GM19099 (cell line): ENCODE results near the gene SPRY2.

Experiments
- POLR2A ChIP-seq: IDR thresholded peaks from 3 replicates; pipeline ENCODE4 v1.6.1; 2011; ENCODE audit warnings: low read depth; ENCODE audit not compliant: insufficient read length; ENCODE audit errors: extremely low read depth

SPRY2 gene

GRCh38 chr13:80338781-80339562, 2.0 kb downstream of the SPRY2 start:
- no peak for TF ChIP-seq POLR2A

DNA sequence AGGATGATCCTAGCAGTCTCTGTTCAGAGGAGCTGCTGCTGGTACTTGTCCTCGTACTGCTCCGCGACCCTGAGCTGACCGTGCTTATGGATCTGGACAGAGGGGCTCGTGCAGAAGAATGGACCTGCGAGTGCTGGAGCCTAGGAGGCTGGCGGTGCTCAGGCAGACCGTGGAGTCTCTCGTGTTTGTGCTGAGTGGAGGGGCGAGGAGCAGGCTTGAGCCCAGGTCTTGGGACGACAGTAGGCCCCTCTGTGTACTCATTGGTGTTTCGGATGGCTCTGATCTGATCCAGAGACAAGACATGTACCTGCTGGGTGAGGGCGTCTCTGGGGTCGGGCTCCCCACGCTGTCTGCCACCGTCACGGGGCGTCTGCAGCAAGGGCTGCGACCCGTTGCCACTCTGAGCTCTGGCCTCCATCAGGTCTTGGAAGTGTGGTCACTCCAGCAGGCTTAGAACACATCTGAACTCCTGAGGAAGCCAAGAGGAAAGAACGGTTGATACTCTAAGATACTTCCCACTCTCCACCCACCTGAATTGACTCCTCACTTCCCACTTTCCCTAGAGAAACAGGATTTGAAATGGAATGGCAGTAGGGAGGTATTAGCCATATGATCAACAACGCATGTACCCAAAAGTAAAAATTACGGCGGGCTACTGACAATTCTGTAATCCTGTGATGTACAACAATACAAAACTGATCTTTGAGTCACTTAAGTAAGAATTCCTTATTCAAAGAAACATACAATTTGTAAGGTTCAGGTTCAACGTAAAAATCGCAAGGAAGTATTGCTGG, 3.4 kb downstream of the SPRY2 start:
- no peak for TF ChIP-seq POLR2A

GRCh38 chr13:80336776-80337287, 4.1 kb downstream of the SPRY2 start:
- TF ChIP-seq POLR2A: no peak

GRCh38 chr13:80336370-80336769, 4.6 kb downstream of the SPRY2 start:
- TF ChIP-seq POLR2A: no peak

DNA sequence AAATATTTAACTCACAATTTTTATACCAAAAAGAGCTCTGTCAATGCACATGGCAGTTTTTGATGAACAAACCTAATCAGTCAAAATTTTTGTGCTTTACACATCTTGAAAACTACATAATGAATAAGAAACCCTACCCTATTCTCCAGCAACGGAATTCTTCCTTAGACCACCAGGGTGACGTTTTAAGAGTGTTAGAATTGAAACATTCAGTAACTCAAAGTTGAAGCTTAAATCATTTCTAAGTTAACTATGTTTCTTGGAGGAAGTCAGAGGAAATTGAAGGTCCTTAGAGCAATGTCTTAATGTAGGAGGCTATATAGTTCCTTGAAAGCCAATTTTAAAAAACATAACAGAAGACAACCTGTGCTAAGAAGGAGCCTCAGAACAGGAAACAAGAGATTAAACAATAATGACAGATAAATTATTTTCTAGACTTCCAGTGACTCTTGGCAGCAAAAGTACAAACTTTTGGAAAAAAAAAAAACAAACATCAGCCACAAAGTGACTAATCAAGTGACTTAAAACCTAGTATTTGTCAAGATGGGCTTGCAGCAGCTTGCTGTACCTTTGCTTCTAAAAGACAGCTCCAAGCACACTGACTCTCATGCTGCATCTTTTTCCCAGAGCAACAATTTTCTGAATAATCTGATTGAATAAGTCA, 6.2 kb downstream of the SPRY2 start:
- no peak for TF ChIP-seq POLR2A

GRCh38 chr13:80331984-80332383, 8.9 kb downstream of the SPRY2 start:
- TF ChIP-seq POLR2A: no peak

DNA sequence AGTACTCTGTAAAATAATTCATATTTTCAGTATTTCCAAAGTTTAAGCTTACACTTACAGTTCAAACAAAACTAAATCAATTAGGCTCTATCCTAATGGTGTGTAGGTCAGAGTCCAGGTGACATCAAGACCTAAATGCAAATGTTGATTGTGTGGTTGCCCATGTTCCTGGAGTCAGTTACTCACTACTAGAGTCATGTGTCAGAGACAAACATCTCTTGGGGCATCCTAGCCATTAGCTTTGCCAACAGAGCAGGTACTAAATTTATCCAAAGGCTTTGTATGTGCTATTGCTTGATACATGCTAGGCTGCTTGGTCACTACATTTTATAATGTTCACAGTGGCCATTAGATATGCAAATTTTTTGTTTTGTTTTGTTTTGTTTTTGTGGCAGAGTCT, 11.7 kb downstream of the SPRY2 start:
- no peak for TF ChIP-seq POLR2A

GRCh38 chr13:80319004-80319403, 21.9 kb downstream of the SPRY2 start:
- no peak for TF ChIP-seq POLR2A

DNA sequence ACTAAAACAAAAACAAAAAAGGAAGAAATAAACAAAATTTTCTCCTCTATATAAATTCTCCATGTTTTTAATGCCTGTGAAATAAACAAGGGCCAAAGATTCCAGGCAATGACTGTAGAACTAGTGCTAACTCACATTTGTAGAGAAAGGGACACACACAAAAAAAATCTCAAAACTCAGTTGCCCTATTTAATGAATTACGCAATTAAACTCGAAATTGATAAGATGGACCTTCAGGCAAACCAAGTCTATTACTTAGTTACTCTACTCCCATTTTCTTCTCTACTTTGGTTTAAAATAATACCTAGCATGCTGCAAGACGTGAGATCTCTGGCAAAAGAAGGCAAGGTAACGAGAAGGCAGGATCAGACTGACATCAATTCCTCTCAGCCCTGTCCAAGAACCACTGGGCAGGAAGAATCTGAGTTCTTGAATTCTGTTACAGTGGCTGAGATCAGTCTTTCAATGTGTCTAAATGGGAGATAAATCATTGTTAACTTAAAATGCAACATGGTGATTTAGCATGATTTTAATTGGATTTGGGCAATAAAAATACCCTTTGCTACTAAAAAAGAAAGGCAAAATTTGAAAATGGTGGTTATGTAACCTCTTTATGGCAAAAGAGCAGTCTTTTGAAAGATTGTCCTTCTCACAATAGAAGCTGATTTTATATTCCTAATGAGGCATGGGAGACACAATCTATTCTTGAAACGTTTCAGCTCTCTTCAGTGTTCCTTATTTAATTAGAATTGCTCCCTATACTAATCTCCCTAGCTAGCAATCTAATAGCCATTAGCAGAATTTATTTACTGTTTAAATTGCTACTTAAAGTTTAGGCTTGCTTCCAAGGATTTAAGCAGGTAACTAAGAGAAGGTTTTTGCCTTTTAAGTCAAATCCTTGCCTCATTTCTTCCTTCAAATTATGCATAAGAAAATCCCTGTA, 25.9 kb downstream of the SPRY2 start:
- TF ChIP-seq POLR2A: no peak

- TF ChIP-seq POLR2A: no peak
These were observed 27.2 kb downstream of the SPRY2 start for GRCh38 chr13:80313668-80314256.

DNA sequence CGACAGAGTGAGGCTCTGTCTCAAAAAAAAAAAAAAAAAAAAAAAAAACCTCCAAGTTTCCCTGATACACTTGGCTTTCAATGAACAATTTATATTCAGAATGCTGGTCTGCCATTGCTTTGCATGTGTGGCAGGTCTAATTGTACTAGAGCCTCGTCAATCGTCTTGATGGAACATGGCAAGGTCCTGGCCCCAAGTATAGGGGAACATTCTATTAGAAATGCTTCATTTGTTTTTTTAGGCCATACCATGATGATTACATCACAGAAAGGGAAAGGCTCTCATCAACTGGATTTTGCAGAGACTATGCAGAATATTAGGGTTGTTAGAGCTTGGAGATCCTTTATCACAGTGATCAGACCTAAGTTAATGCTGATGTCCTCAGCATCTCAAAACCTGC, 28.0 kb downstream of the SPRY2 start:
- no peak for TF ChIP-seq POLR2A

- TF ChIP-seq POLR2A: no peak
These were observed 28.8 kb downstream of the SPRY2 start for GRCh38 chr13:80312012-80312704.

DNA sequence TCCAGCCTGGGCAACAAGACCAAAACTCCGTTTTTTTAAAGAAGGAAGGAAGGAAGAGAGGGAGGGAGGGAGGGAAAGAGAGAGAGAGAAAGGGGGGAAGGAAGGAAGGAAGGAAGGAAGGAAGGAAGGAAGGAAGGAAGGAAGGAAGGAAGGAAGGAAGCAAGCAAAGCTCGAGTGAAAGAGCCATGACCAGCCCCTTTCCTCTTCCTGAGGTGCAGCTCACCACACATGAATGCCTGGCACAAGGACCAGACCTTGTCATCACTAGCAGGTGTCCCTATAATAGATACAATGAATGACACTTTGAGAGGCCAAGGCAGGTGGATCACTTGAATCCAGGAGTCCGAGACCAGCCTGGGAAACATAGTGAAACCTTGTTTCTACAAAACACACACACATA, 31.0 kb downstream of the SPRY2 start:
- TF ChIP-seq POLR2A: no peak

DNA sequence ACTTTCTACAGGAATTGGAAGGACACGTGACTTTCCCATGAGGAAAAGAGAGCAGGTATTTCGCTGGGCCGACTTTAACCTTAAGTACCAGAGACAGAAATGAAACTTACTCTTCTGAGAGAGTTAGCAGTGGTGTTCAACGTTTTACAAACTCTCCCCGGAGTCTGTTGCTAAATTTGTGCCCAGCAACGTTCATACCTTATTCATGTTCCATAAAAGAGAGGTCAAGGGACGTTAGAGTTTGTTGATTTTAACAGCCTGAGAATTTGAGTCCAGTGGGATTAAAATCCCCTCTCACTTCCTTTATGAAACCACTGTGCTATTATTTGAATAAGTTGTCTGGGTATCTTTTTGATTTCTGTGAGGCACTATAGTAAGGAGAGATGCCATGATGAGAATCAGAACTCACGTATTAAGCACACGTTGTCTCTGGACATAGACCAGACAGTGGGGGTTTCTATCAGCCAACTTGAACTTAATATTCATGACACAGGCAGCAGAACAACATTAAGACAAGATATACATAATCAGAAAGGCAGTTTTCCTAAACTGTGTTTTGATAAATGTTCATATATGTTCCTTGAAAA, 33.4 kb downstream of the SPRY2 start:
- no peak for TF ChIP-seq POLR2A
